Karpas-422 (cell line): Measurements from ENCODE around the gene PHKA1. TPM values are rescaled to one million over a fixed set of nuclear protein-coding genes. Genes with fewer than 3 reads are reported as not detected.

Source experiments
- small RNA-seq: library from RNA; depleted of rRNA; stranded (forward); fragments of <200 nt; gene quantifications from one replicate; pipeline ENCODE3, GENCODE V24; 2014
- total RNA-seq: library from RNA; depleted of rRNA; stranded (reverse); fragments of >200 nt; shearing (Covaris generic); gene quantifications from 2 replicates; pipeline ENCODE4 v1.2.3, GENCODE V29; 2014; ENCODE audit warnings: low replicate concordance; rRNA removed

Gene PHKA1
- total RNA-seq, 1 experiment from 2014 or later: not detected

Small RNA genes lying within 50 kb of the gene (small RNA-seq; reads per million reads assigned to genes)
- gene BX295541.1: not detected
- not detected for gene RF00012
- 0.20 reads per million for gene RNU1-112P

Other genes with a start within 250 kb of the PHKA1 start
- 25.6 and 26.8 TPM in 2 replicates for gene HDAC8, start 141.5 kb downstream of the PHKA1 start, total RNA-seq
- not detected in 2 replicates for gene DMRTC1B, start 62.6 kb upstream of the PHKA1 start, total RNA-seq
- gene FAM236B, start 68.4 kb upstream of the PHKA1 start, total RNA-seq: not detected in 2 replicates
- not detected in 2 replicates for gene FAM236D, start 93.9 kb upstream of the PHKA1 start, total RNA-seq
- not detected in 2 replicates for gene FAM236C, start 198.3 kb upstream of the PHKA1 start, total RNA-seq
- not detected in 2 replicates for gene FAM236A, start 223.9 kb upstream of the PHKA1 start, total RNA-seq
- not detected in 2 replicates for gene DMRTC1, start 229.5 kb upstream of the PHKA1 start, total RNA-seq